ENCODE measurements around the gene ZNF500. TPM values are rescaled to one million over a fixed set of nuclear protein-coding genes. Genes with fewer than 3 reads are reported as not detected.

The ZNF500 gene
- total and polyA plus RNA-seq, 2 donors (not counting 1 experiment from before 2014, with no cell fraction given): 3.1 to 7.1 TPM

- H3K9ac ChIP-seq (ENCODE audit: insufficient read depth, low read length): no peak overlapping the region
- no peak for DNase-seq (ENCODE audit: low read depth in 2 of 2)
- H4K20me1 ChIP-seq (ENCODE audit: control insufficient read depth, extremely low read depth, insufficient read depth, low read length): no peaks in the 10 kb centered on the region
- TF ChIP-seq, protein P1, sequence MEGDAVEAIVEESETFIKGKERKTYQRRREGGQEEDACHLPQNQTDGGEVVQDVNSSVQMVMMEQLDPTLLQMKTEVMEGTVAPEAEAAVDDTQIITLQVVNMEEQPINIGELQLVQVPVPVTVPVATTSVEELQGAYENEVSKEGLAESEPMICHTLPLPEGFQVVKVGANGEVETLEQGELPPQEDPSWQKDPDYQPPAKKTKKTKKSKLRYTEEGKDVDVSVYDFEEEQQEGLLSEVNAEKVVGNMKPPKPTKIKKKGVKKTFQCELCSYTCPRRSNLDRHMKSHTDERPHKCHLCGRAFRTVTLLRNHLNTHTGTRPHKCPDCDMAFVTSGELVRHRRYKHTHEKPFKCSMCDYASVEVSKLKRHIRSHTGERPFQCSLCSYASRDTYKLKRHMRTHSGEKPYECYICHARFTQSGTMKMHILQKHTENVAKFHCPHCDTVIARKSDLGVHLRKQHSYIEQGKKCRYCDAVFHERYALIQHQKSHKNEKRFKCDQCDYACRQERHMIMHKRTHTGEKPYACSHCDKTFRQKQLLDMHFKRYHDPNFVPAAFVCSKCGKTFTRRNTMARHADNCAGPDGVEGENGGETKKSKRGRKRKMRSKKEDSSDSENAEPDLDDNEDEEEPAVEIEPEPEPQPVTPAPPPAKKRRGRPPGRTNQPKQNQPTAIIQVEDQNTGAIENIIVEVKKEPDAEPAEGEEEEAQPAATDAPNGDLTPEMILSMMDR (conservative IDR thresholded peaks at IDR 0.05 in 1 of 2, IDR thresholded peaks at IDR 0.05 in 1 of 2; ENCODE audit: low read depth in 1 of 2, low read length in 2 of 2): no peak
- no peak for TF ChIP-seq EZH2 (IDR thresholded peaks at IDR 0.05; ENCODE audit: low read length, missing control alignments)
- H3K4me2 ChIP-seq (ENCODE audit: extremely low read depth, insufficient read depth, low read length): no peak overlapping the region
- H3K27me3 ChIP-seq (ENCODE audit: control insufficient read depth, insufficient read depth, low read length): no peaks in the 10 kb centered on the region
- H3K9me3 ChIP-seq (ENCODE audit: control insufficient read depth, insufficient read depth, low read depth, low read length): no peaks in the 10 kb centered on the region
- no peaks in the 10 kb centered on the region for H3K79me2 ChIP-seq (ENCODE audit: control insufficient read depth, insufficient read depth, low read length)
- no peak overlapping the region for H2AFZ ChIP-seq (ENCODE audit: low read length)
- no peaks in the 10 kb centered on the region for H3K36me3 ChIP-seq (ENCODE audit: control insufficient read depth, insufficient read depth, low read length)
- H3K4me3 ChIP-seq (replicated peaks in 1 of 4; ENCODE audit: control extremely low read depth in 1 of 4, insufficient read depth in 1 of 4, low read depth in 3 of 4, low read length in 4 of 4): no peak overlapping the region
- H3K27ac ChIP-seq (ENCODE audit: insufficient read depth, low read length): no peak overlapping the region
- no peaks in the 10 kb centered on the region for H3K4me1 ChIP-seq (ENCODE audit: control insufficient read depth, extremely low read depth, insufficient read depth, low read length)
These were observed 23.9 kb upstream of the ZNF500 start for GRCh38 chr16:4790871-4791270.

- no peak overlapping the region for H3K4me3 ChIP-seq (replicated peaks in 1 of 4; ENCODE audit: control extremely low read depth in 1 of 4, insufficient read depth in 1 of 4, low read depth in 3 of 4, low read length in 4 of 4)
These were observed 23.3 kb upstream of the ZNF500 start for GRCh38 chr16:4790261-4790660.

GRCh38 chr16:4788910-4789309 lies 21.9 kb upstream of the ZNF500 start:
- H3K4me1 ChIP-seq (ENCODE audit: control insufficient read depth, extremely low read depth, insufficient read depth, low read length): no peaks in the 10 kb centered on the region
- H3K9me3 ChIP-seq (ENCODE audit: control insufficient read depth, insufficient read depth, low read depth, low read length): no peaks in the 10 kb centered on the region
- TF ChIP-seq, protein P1 (conservative IDR thresholded peaks at IDR 0.05 in 1 of 2, IDR thresholded peaks at IDR 0.05 in 1 of 2; ENCODE audit: low read depth in 1 of 2, low read length in 2 of 2): no peak
- TF ChIP-seq EZH2 (IDR thresholded peaks at IDR 0.05; ENCODE audit: low read length, missing control alignments): no peak
- H3K27me3 ChIP-seq (ENCODE audit: control insufficient read depth, insufficient read depth, low read length): no peaks in the 10 kb centered on the region
- no peak overlapping the region for H3K4me2 ChIP-seq (ENCODE audit: extremely low read depth, insufficient read depth, low read length)
- H3K4me3 ChIP-seq (replicated peaks in 1 of 4; ENCODE audit: control extremely low read depth in 1 of 4, insufficient read depth in 1 of 4, low read depth in 3 of 4, low read length in 4 of 4): no peak overlapping the region
- H3K36me3 ChIP-seq (ENCODE audit: control insufficient read depth, insufficient read depth, low read length): no peaks in the 10 kb centered on the region
- no peak overlapping the region for H2AFZ ChIP-seq (ENCODE audit: low read length)
- H3K9ac ChIP-seq (ENCODE audit: insufficient read depth, low read length): no peak overlapping the region
- no peak for DNase-seq (ENCODE audit: low read depth in 2 of 2)
- H4K20me1 ChIP-seq (ENCODE audit: control insufficient read depth, extremely low read depth, insufficient read depth, low read length): no peaks in the 10 kb centered on the region
- H3K27ac ChIP-seq (ENCODE audit: insufficient read depth, low read length): no peak overlapping the region
- no peaks in the 10 kb centered on the region for H3K79me2 ChIP-seq (ENCODE audit: control insufficient read depth, insufficient read depth, low read length)

More at GRCh38 chr16:4790261-4790660, 23.3 kb upstream of the ZNF500 start:
- H3K4me1 ChIP-seq (ENCODE audit: control insufficient read depth, extremely low read depth, insufficient read depth, low read length): no peaks in the 10 kb centered on the region
- no peak overlapping the region for H3K9ac ChIP-seq (ENCODE audit: insufficient read depth, low read length)
- TF ChIP-seq, protein P1 (conservative IDR thresholded peaks at IDR 0.05 in 1 of 2, IDR thresholded peaks at IDR 0.05 in 1 of 2; ENCODE audit: low read depth in 1 of 2, low read length in 2 of 2): no peak
- no peak for TF ChIP-seq EZH2 (IDR thresholded peaks at IDR 0.05; ENCODE audit: low read length, missing control alignments)
- H3K27ac ChIP-seq (ENCODE audit: insufficient read depth, low read length): no peak overlapping the region
- H3K79me2 ChIP-seq (ENCODE audit: control insufficient read depth, insufficient read depth, low read length): no peaks in the 10 kb centered on the region
- H3K27me3 ChIP-seq (ENCODE audit: control insufficient read depth, insufficient read depth, low read length): no peaks in the 10 kb centered on the region
- no peaks in the 10 kb centered on the region for H3K36me3 ChIP-seq (ENCODE audit: control insufficient read depth, insufficient read depth, low read length)
- no peaks in the 10 kb centered on the region for H4K20me1 ChIP-seq (ENCODE audit: control insufficient read depth, extremely low read depth, insufficient read depth, low read length)
- H3K4me2 ChIP-seq (ENCODE audit: extremely low read depth, insufficient read depth, low read length): no peak overlapping the region
- no peak overlapping the region for H2AFZ ChIP-seq (ENCODE audit: low read length)
- H3K9me3 ChIP-seq (ENCODE audit: control insufficient read depth, insufficient read depth, low read depth, low read length): no peaks in the 10 kb centered on the region
- no peak for DNase-seq (ENCODE audit: low read depth in 2 of 2)
